ENCODE results near the gene LAMA5. TPM values are rescaled to one million over a fixed set of nuclear protein-coding genes. Genes with fewer than 3 reads are reported as not detected.

Gene LAMA5
- total and polyA plus RNA-seq, 2 experiments from 2014 or later: 201 to 298 TPM

DNA sequence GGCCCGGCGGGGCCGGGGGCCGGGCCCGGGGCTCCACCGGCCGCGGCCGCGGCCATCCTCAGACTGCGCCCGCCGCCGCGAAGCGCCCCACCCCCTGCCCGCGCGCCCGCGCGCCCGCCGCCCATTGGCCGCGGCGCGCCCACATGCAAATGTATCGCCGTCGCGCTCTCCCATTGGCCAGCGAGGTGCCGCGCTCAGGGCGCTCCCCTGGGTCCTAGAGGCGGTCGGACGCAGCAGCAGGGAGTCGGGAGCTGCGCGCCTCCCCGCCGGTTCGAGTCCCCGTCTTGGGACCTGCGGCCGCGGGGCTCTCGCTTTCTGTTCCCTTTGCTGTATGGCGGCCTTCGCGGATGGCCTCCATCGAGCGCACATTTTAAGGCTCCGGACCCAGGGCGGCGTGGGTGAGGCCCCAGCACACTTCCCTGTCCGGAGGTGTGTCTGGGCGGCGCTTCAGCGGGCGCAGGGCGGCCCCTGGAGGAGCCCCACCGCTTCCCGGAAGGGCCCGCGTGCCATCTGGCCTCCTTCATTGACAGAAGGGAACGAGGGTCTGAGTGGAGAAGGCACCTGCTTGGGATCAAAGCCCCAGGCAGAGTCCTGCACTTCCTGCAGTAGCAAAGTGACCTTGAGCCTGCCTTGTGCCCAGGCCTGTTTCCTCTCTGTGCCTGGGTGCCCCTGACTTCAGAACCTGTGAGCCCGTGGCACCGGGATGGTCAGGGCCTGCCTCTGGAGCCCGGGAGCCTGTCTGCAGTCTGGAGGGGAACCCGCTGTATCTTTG, 40.3 kb upstream of the LAMA5 start, which contains the start of gene CABLES2:
Gene CABLES2 (minus strand): TSS at position 65 of the 772 bp plus-strand sequence. CDS start 9 bp downstream, at position 56.
- Mint-ChIP-seq H3K9me3 (no peaks in the 10 kb centered on the region), H3K36me3 (ENCODE audit: low read depth) (no peaks in the 10 kb centered on the region), H3K27ac (no peak within 1 kb of the TSS), H3K27me3 (ENCODE audit: insufficient read depth, low read depth, poor library complexity) (peaks cover 11% of the 10 kb centered on the region), H3K4me1 (peaks cover 9% of the 10 kb centered on the region), H3K4me3 (peak within 1 kb of the TSS; percentile 72)
- H3K9me2 ChIP-seq (ENCODE audit: insufficient read depth): no peaks in the 10 kb centered on the region
- H3K27me3 ChIP-seq (ENCODE audit: insufficient read depth): no peaks in the 10 kb centered on the region
- H3F3A ChIP-seq (replicated peaks; ENCODE audit: low read depth): no peaks in the 10 kb centered on the region
- H3K79me2 ChIP-seq (replicated peaks; ENCODE audit: insufficient read depth): no peaks in the 10 kb centered on the region
- peak within 1 kb of the TSS; percentile 62 for H3K4me3 ChIP-seq
- no peak for TF ChIP-seq NANOG (IDR thresholded peaks at IDR 0.05; ENCODE audit: borderline replicate concordance)
- 0 out of 4 replicates have a peak, but pooled peaks of 1 of the 2 experiments have one; percentile 5 for TF ChIP-seq CTCF (conservative IDR thresholded peaks at IDR 0.05; ENCODE audit: low read depth in 2 of 2)
- peak; percentile 71 for TF ChIP-seq CREB1 (CRISPR knock-in tag; IDR thresholded peaks at IDR 0.05; ENCODE audit: low read depth)
- H3K4me1 ChIP-seq (ENCODE audit: insufficient read depth): no peaks in the 10 kb centered on the region; the same call in 1 of the 2 replicates
- ATAC-seq (peak; percentile 69), DNase-seq (ENCODE audit: low spot score) (peak; percentile 97)
- H2AFZ ChIP-seq: peak within 1 kb of the TSS; percentile 97
- H3K27ac ChIP-seq (ENCODE audit: low read depth): no peak within 1 kb of the TSS
- peak within 1 kb of the TSS; percentile 82 for H3K4me2 ChIP-seq
- H4K20me1 ChIP-seq (replicated peaks; ENCODE audit: insufficient read depth): no peaks in the 10 kb centered on the region; the same call in 1 of the 2 replicates
- no peaks in the 10 kb centered on the region for H3K36me3 ChIP-seq (ENCODE audit: insufficient read depth)

DNA sequence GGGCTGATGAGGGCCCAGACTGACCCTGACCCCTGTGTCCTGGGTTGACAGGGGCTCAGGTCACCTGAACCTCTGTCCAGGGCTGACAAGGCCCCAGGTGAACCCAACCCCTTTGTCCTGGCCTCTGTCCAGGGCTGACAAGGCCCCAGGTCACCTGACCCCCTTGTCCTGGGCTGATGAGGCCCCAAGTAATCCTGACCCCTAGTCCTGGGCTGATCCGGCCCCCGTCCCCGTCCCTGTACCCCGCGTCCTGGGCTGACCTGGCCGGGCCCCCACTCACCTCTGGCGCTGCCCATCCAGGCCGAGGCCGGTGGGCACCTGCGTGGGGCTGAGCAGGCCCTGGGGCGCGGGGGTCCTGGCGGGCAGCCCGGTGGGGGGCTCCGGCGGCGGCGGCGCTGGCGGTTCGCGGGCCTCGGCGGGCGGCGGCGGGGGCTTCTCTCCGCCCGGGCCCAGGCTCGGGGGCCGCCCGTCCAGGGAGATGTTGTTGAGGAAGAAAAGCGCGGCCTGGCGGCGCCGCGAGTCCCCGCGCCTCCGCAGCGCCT, 39.6 kb upstream of the LAMA5 start:
- no peak overlapping the region for H3K27ac Mint-ChIP-seq
- no peak for DNase-seq (ENCODE audit: low spot score)
- no peaks in the 10 kb centered on the region for H3F3A ChIP-seq (replicated peaks; ENCODE audit: low read depth)
- H2AFZ ChIP-seq: no peak overlapping the region
- no peaks in the 10 kb centered on the region for H3K36me3 Mint-ChIP-seq (ENCODE audit: low read depth)
- H3K27me3 Mint-ChIP-seq (ENCODE audit: insufficient read depth, low read depth, poor library complexity): peaks cover 11% of the 10 kb centered on the region
- no peaks in the 10 kb centered on the region for H3K9me3 Mint-ChIP-seq
- H3K79me2 ChIP-seq (replicated peaks; ENCODE audit: insufficient read depth): no peaks in the 10 kb centered on the region
- peak overlapping the region; percentile 82 for H3K4me2 ChIP-seq
- no peak for ATAC-seq
- no peak for TF ChIP-seq REST (IDR thresholded peaks at IDR 0.05; ENCODE audit: unreplicated experiment)
- TF ChIP-seq CREB1 (CRISPR knock-in tag; IDR thresholded peaks at IDR 0.05; ENCODE audit: low read depth): no peak
- no peak for TF ChIP-seq EZH2phosphoT487 (IDR thresholded peaks at IDR 0.05; ENCODE audit: unreplicated experiment)
- H3K4me1 ChIP-seq (ENCODE audit: insufficient read depth): no peaks in the 10 kb centered on the region; the same call in 1 of the 2 replicates
- H3K36me3 ChIP-seq (ENCODE audit: insufficient read depth): no peaks in the 10 kb centered on the region
- no peaks in the 10 kb centered on the region for H3K9me2 ChIP-seq (ENCODE audit: insufficient read depth)
- H3K4me3 ChIP-seq: peak overlapping the region; percentile 62
- peaks cover 9% of the 10 kb centered on the region for H3K4me1 Mint-ChIP-seq
- H4K20me1 ChIP-seq (replicated peaks; ENCODE audit: insufficient read depth): no peaks in the 10 kb centered on the region; the same call in 1 of the 2 replicates
- H3K27me3 ChIP-seq (ENCODE audit: insufficient read depth): no peaks in the 10 kb centered on the region
- no peak overlapping the region for H3K27ac ChIP-seq (ENCODE audit: low read depth)
- H3K4me3 Mint-ChIP-seq: peak overlapping the region; percentile 72

Measured in GM23338 (cell line).